Mononuclear cell (primary cell): ENCODE results near the gene SYT7. TPM values are rescaled to one million over a fixed set of nuclear protein-coding genes. Genes with fewer than 3 reads are reported as not detected.
"Not testable (repeated sequence)": the region's sequence is repeated elsewhere in the genome, so short reads cannot be mapped to it uniquely, and the experiment has no call there.

Experiments
- H3K27me3 ChIP-seq: 2 replicates; pipeline ENCODE4 v1.6.0; 2011; ENCODE audit warnings: low read length, control low read depth; ENCODE audit not compliant: insufficient read depth
- H3K4me1 ChIP-seq: 2 replicates; pipeline ENCODE4 v1.5.1; 2011; ENCODE audit warnings: mild to moderate bottlenecking, low read length, control low read depth; ENCODE audit not compliant: insufficient read depth
- H3K4me3 ChIP-seq: 2 replicates; pipeline ENCODE4 v1.5.1; 2011; ENCODE audit warnings: mild to moderate bottlenecking, low read length, moderate library complexity
- H3K9me3 ChIP-seq: 2 replicates; pipeline ENCODE4 v1.5.1; 2011; ENCODE audit warnings: low read depth, mild to moderate bottlenecking, control low read depth, low read length
- total RNA-seq: library from RNA; depleted of rRNA; stranded (reverse); fragments of >200 nt; gene quantifications from one replicate; pipeline ENCODE4 v1.2.3, GENCODE V29; 2012

The SYT7 gene
- total RNA-seq, 1 donor: under 0.01 TPM

DNA sequence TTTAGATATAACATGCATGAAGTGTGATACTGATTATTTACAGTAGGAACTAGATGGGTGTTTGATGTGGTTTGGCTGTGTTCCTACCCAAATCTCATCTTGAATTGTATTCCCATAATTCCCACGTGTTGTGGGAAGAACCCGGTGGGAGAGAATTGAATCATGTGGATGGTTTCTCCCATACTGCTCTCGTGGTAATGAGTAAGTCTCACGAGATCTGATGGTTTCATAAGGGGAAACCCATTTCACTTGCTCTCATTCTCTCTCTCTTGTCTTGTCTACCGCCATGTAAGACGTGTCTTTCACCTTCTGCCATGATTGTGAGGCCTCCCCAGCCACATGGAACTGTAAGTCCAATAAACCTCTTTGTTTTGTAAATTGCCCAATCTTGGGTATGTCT is 33.9 kb upstream of the SYT7 start:
- not testable (repeated sequence) for H3K27me3 ChIP-seq, H3K4me3 ChIP-seq, H3K9me3 ChIP-seq, H3K4me1 ChIP-seq

GRCh38 chr11:61613870-61614269 is 33.0 kb upstream of the SYT7 start:
- Histone ChIP-seq H3K9me3 (no peaks in the 10 kb centered on the region), H3K4me3 (no peak overlapping the region), H3K4me1 (no peaks in the 10 kb centered on the region), H3K27me3 (no peaks in the 10 kb centered on the region)

GRCh38 chr11:61613051-61613450 is 32.2 kb upstream of the SYT7 start:
- H3K4me3 ChIP-seq: no peak overlapping the region
- H3K4me1 ChIP-seq: no peaks in the 10 kb centered on the region
- no peaks in the 10 kb centered on the region for H3K9me3 ChIP-seq
- no peaks in the 10 kb centered on the region for H3K27me3 ChIP-seq

DNA sequence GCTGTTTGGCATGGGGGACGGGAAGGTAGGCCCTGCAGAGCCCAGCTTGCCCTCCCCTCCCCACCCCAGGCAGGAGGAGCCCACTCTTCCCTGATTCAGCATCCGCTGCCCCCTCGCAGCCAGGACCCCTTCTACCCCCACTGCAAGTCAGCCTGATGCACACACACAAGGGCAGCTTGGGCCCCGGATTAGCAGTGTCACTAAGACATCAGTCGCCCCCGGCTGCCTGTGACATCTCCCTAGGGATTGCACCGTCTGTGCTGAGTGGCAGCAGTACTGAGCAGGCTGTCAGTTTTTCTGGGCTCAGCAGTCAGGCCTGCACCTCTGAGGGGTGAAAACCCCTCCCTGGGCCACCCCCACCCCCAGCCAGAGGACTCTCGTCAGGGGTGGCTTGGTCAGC is 30.4 kb upstream of the SYT7 start:
- no peaks in the 10 kb centered on the region for H3K4me1 ChIP-seq
- H3K27me3 ChIP-seq: no peaks in the 10 kb centered on the region
- H3K9me3 ChIP-seq: no peaks in the 10 kb centered on the region
- H3K4me3 ChIP-seq: no peak overlapping the region

GRCh38 chr11:61610905-61611304 is 30.0 kb upstream of the SYT7 start:
- no peak overlapping the region for H3K4me3 ChIP-seq
- no peaks in the 10 kb centered on the region for H3K4me1 ChIP-seq
- no peaks in the 10 kb centered on the region for H3K27me3 ChIP-seq
- H3K9me3 ChIP-seq: no peaks in the 10 kb centered on the region

DNA sequence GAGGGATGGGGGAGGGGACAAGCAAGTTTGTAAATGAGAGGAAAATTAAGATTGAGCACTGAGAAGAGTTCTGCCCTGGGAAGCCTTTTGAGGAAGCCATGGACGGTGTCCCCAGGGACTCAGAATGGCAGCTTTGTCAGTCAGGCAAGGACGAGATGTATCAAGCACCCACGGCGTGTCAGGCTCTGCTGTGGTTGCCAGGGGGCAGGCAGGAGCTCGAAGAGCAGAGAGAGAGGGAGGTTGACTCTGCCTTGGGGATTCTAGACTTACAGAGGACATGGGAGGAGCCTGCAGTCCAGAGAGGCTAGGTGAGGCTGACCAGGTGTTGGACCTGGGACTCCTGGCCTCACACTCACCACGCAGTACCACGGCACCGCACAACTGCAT is 29.1 kb upstream of the SYT7 start:
- Histone ChIP-seq H3K9me3 (no peaks in the 10 kb centered on the region), H3K4me1 (no peaks in the 10 kb centered on the region), H3K27me3 (no peaks in the 10 kb centered on the region), H3K4me3 (no peak overlapping the region)

DNA sequence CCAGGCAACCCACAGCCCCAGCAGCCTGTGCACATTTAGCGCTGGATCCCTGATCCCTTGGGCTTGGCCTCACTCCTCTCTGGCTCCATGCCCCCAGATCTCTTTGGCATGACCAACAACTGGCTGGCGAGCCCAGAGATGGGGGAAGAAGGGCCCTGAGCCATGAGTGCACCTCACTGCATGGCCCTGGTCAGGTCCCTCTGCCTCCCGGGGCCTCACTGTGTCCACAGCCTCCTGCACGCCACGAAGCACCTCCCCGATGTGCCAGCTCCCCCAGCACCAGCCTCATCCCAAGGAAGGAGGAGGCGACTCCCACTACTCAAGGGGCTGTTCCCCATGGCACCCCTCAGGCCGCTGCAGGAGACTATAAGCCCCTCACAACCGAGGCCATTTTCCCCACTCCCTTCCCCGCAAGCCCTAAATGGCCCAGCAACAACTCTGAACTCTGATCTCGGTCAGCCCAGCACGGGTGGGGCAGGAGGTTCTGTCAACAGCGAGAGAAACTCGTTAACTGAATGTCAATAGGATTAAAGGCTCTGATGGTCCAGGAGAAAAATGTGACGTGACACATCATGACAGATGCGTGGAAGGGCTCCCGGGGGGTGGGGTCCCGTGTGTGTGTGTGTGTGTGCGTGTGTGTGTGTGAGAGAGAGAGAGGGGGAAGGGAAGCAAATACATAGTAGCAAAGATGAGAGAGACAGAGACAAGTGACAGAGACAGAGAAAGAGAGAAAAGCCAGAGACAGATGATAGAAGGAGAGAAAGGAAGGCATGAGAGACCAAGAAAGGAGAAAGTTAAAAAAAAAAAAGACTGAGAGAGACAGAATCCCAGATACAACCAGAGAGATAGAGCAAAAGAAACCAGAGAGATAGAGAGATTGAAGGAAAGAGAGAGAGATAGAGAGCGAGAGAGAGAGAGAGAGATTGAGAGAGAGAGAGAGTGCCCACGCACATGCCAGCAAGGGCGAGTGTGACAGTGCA is 28.4 kb upstream of the SYT7 start:
- no peaks in the 10 kb centered on the region for H3K4me1 ChIP-seq
- H3K27me3 ChIP-seq: no peaks in the 10 kb centered on the region
- H3K4me3 ChIP-seq: no peak overlapping the region
- H3K9me3 ChIP-seq: no peaks in the 10 kb centered on the region

DNA sequence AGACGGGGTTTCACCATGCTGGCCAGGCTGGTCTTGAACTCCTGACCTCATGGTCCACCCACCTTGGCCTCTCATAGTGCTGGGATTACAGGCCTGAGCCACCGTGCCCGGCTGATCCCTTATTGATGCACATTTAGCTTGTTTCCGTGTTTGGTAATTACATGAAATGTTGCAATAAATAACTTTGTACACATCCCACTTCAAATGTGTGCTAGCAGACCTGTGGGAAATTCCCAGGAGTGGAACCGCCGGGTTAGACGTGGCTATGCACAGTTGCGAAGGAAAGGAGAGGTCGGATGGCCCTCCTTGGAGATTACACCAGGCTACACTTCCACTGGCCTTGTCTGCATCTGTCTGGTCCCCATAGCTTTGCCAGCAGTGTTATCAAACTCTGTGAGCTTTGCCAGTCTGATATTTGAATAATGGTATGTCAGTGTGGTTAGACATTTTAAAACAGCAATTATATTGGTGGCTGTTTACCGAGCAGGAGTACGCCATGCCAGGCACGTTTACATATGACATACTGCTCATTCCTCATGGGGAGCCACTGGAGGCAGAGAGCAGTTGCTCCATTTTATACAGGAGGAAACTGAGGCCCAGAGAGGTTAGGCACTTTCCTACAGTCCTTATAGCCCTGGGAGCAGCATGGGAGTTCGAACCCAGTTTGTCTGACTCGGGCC is 27.2 kb upstream of the SYT7 start:
- Histone ChIP-seq H3K4me1 (no peaks in the 10 kb centered on the region), H3K9me3 (no peaks in the 10 kb centered on the region), H3K27me3 (no peaks in the 10 kb centered on the region), H3K4me3 (no peak overlapping the region)

- Histone ChIP-seq H3K4me3 (no peak overlapping the region), H3K9me3 (no peaks in the 10 kb centered on the region), H3K4me1 (no peaks in the 10 kb centered on the region), H3K27me3 (no peaks in the 10 kb centered on the region)
Measured at GRCh38 chr11:61607426-61607825, 26.6 kb upstream of the SYT7 start.

- H3K4me3 ChIP-seq: no peak overlapping the region
- no peaks in the 10 kb centered on the region for H3K4me1 ChIP-seq
- H3K9me3 ChIP-seq: no peaks in the 10 kb centered on the region
- H3K27me3 ChIP-seq: no peaks in the 10 kb centered on the region
Measured at GRCh38 chr11:61603667-61604066, 22.8 kb upstream of the SYT7 start.

- Histone ChIP-seq H3K27me3 (no peaks in the 10 kb centered on the region), H3K4me1 (no peaks in the 10 kb centered on the region), H3K4me3 (no peak overlapping the region), H3K9me3 (no peaks in the 10 kb centered on the region)
Measured at GRCh38 chr11:61602775-61603569, 22.1 kb upstream of the SYT7 start.

- Histone ChIP-seq H3K27me3 (no peaks in the 10 kb centered on the region), H3K4me1 (no peaks in the 10 kb centered on the region), H3K9me3 (no peaks in the 10 kb centered on the region), H3K4me3 (no peak overlapping the region)
Measured at GRCh38 chr11:61601512-61601911, 20.6 kb upstream of the SYT7 start.

DNA sequence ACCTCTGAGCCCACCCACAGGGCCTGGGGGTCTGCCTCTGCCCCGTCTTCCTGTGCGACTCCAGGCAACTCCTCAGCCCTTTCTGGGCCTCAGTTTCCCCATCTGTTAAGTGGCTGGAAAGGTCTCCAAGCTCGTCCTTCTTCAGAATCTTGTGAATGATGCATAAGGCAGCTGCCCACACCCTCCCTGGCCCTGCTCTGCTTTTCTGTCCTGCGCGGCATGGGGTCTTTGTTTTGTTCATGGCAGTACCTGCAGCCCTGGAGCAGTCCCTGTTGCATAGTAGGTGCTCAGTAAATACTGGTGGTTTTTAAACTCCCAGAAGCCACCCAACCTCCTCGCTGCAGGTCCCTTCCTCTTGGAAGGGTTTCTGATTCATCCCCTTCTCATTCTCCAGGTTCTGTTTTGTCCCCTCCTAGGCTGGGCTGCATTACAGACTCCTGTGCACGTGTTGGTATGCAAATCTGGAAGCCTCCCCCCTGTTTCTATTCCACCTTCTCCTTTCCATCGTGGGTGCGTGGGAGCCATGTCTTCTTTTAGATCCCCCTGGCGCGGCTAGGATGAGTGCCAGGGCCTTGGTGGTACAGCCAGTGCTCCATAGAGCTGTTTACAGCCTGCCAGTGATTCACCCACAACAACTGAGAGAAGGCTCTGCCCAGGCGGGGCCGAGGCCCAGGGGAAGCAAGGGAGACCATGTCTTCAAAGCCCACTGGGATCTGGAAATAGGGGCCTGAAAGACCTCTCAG is 19.3 kb upstream of the SYT7 start:
- Histone ChIP-seq H3K4me3 (no peak overlapping the region), H3K9me3 (no peaks in the 10 kb centered on the region), H3K4me1 (no peaks in the 10 kb centered on the region), H3K27me3 (no peaks in the 10 kb centered on the region)

- no peaks in the 10 kb centered on the region for H3K27me3 ChIP-seq
- H3K4me1 ChIP-seq: no peaks in the 10 kb centered on the region
- no peak overlapping the region for H3K4me3 ChIP-seq
- no peaks in the 10 kb centered on the region for H3K9me3 ChIP-seq
Measured at GRCh38 chr11:61598886-61599868, 18.3 kb upstream of the SYT7 start.
